Adrenal gland (tissue), 5 donors: ENCODE measurements around the gene IQUB.

ENCODE experiments used
- POLR2A ChIP-seq, 2 donors: fragments of 450-650 bp; IDR thresholded peaks; one replicate each; pipeline ENCODE4 v1.6.1; 2017; ENCODE audit warnings: antibody characterized with exemption in 2 of 2, mild to moderate bottlenecking in 2 of 2, moderate library complexity in 1 of 2
- TF ChIP-seq, protein P1 (sequence below), 6 experiments: fragments of 450-650 bp in 4 of 6; fragments of 200-600 bp in 2 of 6; sonication (generic) in 1 of 6; IDR thresholded peaks; 1 replicate in 5 of 6; 2 replicates in 1 of 6; pipeline versions ENCODE4 v1.5.1 to v1.8.0; 2016 to 2021; ENCODE audit warnings: antibody characterized with exemption in 6 of 6, mild to moderate bottlenecking in 2 of 6, moderate library complexity in 1 of 6
- donor health status: DM: no; HTN: no; CAD: no.

DNA sequence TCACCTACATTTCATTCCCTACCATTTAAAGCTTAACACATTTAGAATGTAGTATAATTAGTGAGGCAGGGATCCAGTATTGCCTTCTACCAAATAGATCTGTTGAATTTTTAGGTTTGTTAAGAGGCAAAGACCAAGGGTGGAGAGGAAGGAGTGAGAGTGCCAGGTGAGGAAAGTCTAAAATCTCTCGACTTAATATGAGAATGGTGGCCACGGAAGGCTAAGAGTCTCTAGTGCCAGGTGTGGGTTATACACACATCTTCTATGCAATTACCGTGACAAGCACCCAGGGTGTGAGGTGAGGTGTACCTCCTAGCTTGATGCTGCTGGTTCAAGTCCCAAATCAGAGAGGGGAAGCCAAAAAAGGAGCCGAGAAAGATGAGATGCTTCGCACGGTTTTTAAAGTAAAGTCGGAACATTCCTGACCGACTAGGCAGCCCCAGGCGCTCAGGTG is 439 bp downstream of the IQUB start:
- no peak for TF ChIP-seq POLR2A (IDR thresholded peaks at IDR 0.05)
- TF ChIP-seq, protein P1, sequence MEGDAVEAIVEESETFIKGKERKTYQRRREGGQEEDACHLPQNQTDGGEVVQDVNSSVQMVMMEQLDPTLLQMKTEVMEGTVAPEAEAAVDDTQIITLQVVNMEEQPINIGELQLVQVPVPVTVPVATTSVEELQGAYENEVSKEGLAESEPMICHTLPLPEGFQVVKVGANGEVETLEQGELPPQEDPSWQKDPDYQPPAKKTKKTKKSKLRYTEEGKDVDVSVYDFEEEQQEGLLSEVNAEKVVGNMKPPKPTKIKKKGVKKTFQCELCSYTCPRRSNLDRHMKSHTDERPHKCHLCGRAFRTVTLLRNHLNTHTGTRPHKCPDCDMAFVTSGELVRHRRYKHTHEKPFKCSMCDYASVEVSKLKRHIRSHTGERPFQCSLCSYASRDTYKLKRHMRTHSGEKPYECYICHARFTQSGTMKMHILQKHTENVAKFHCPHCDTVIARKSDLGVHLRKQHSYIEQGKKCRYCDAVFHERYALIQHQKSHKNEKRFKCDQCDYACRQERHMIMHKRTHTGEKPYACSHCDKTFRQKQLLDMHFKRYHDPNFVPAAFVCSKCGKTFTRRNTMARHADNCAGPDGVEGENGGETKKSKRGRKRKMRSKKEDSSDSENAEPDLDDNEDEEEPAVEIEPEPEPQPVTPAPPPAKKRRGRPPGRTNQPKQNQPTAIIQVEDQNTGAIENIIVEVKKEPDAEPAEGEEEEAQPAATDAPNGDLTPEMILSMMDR (IDR thresholded peaks at IDR 0.05): no peak
